Measurements from ENCODE around the gene CHST11. TPM values are rescaled to one million over a fixed set of nuclear protein-coding genes. Genes with fewer than 3 reads are reported as not detected.
A peak's percentile ranks its signal among the peaks of the same experiment; 100 is the strongest.

Gene CHST11
- total and polyA plus RNA-seq, 10 of the 15 experiments (the other 5 are each of a cell fraction or from before 2014, with no cell fraction given), result 1.9 to 38.1 (median 17.2) TPM

- TF ChIP-seq, protein P1, sequence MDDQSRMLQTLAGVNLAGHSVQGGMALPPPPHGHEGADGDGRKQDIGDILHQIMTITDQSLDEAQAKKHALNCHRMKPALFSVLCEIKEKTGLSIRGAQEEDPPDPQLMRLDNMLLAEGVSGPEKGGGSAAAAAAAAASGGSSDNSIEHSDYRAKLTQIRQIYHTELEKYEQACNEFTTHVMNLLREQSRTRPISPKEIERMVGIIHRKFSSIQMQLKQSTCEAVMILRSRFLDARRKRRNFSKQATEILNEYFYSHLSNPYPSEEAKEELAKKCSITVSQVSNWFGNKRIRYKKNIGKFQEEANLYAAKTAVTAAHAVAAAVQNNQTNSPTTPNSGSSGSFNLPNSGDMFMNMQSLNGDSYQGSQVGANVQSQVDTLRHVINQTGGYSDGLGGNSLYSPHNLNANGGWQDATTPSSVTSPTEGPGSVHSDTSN (IDR thresholded peaks at IDR 0.05; ENCODE audit: insufficient replicate concordance, low read depth, low read length), result no peak
- TF ChIP-seq, protein P2, sequence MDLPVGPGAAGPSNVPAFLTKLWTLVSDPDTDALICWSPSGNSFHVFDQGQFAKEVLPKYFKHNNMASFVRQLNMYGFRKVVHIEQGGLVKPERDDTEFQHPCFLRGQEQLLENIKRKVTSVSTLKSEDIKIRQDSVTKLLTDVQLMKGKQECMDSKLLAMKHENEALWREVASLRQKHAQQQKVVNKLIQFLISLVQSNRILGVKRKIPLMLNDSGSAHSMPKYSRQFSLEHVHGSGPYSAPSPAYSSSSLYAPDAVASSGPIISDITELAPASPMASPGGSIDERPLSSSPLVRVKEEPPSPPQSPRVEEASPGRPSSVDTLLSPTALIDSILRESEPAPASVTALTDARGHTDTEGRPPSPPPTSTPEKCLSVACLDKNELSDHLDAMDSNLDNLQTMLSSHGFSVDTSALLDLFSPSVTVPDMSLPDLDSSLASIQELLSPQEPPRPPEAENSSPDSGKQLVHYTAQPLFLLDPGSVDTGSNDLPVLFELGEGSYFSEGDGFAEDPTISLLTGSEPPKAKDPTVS (IDR thresholded peaks at IDR 0.05; ENCODE audit: low read depth, low read length), result no peak
- TF ChIP-seq STAT1 (conservative IDR thresholded peaks at IDR 0.05) (no peak), MEF2B (IDR thresholded peaks at IDR 0.05; ENCODE audit: partially characterized antibody, poor library complexity, severe bottlenecking) (no peak), CUX1 (IDR thresholded peaks at IDR 0.05; ENCODE audit: insufficient replicate concordance, low read depth, low read length) (no peak), SIX5 (IDR thresholded peaks at IDR 0.05; ENCODE audit: low read depth, low read length, severe bottlenecking) (no peak), BCL11A (IDR thresholded peaks at IDR 0.05; ENCODE audit: low read depth, low read length) (no peak), ELK1 (IDR thresholded peaks at IDR 0.05; ENCODE audit: low read depth, low read length) (no peak), TCF12 (IDR thresholded peaks at IDR 0.05; ENCODE audit: low read depth, low read length) (no peak), IKZF1 (conservative IDR thresholded peaks at IDR 0.05) (peak; percentile 84), HDAC6 (IDR thresholded peaks at IDR 0.05; ENCODE audit: unreplicated experiment) (peak; percentile 99), KDM1A (IDR thresholded peaks at IDR 0.05; ENCODE audit: borderline replicate concordance) (no peak), RUNX3 (IDR thresholded peaks at IDR 0.05; ENCODE audit: low read length) (peak; percentile 64), NFYA (IDR thresholded peaks at IDR 0.05; ENCODE audit: borderline replicate concordance, low read depth, low read length) (no peak), CHD2 (IDR thresholded peaks at IDR 0.05; ENCODE audit: borderline replicate concordance, low read depth, low read length) (no peak), BRCA1 (IDR thresholded peaks at IDR 0.05; ENCODE audit: low read depth, low read length) (no peak), SREBF1 (IDR thresholded peaks at IDR 0.05; ENCODE audit: low read length) (no peak)
- TF ChIP-seq, protein P3, sequence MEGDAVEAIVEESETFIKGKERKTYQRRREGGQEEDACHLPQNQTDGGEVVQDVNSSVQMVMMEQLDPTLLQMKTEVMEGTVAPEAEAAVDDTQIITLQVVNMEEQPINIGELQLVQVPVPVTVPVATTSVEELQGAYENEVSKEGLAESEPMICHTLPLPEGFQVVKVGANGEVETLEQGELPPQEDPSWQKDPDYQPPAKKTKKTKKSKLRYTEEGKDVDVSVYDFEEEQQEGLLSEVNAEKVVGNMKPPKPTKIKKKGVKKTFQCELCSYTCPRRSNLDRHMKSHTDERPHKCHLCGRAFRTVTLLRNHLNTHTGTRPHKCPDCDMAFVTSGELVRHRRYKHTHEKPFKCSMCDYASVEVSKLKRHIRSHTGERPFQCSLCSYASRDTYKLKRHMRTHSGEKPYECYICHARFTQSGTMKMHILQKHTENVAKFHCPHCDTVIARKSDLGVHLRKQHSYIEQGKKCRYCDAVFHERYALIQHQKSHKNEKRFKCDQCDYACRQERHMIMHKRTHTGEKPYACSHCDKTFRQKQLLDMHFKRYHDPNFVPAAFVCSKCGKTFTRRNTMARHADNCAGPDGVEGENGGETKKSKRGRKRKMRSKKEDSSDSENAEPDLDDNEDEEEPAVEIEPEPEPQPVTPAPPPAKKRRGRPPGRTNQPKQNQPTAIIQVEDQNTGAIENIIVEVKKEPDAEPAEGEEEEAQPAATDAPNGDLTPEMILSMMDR (IDR thresholded peaks at IDR 0.05 in 2 of 3, conservative IDR thresholded peaks at IDR 0.05 in 1 of 3; ENCODE audit: control insufficient read depth in 2 of 3, extremely low read depth in 1 of 3, insufficient read depth in 1 of 3, low read depth in 3 of 3, low read length in 3 of 3), result peak; percentile 39 to 58 (median 49); a peak in 4 of 6 replicates
Measured at GRCh38 chr12:104456950-104457745, 400 bp downstream of the CHST11 start (continued).
